ENCODE results near the gene PIGW. TPM values are rescaled to one million over a fixed set of nuclear protein-coding genes. Genes with fewer than 3 reads are reported as not detected.

PIGW gene
- total and polyA plus RNA-seq, 2 donors from 2014 or later, result 4.7 to 11.1 TPM

- H3K9me3 ChIP-seq (ENCODE audit: control insufficient read depth in 2 of 3, insufficient read depth in 1 of 3, low read length in 3 of 3), result no peaks in the 10 kb centered on the region
- no peak for FAIRE-seq
Measured at GRCh38 chr17:36486204-36487194, 48.3 kb upstream of the PIGW start, which contains the start of gene ZNHIT3. ZNHIT3 (plus strand) TSS chr17:36486681; CDS start chr17:36486700, 19 bp downstream.

DNA sequence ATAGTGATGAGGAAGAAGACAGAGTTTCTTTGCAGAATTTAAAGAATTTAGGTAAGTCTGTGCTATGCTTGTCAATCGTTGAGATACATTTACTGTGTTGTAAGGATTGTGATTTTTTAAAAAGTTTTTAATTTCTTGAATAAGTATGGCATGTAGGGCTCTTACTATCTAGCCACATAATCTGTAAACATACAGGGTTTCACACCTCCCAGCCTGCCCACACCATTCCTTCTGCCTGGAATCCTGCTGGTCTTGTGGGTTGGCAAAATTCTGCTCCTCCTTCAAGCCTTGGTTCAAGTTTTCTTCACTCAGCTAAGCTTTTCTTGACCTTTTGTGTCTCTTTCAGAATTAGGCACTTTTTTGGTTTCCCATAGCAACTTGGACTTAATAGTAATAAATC lies 40.8 kb upstream of the PIGW start:
- H3K9ac ChIP-seq (ENCODE audit: low read length in 3 of 3), result no peak overlapping the region
- H3K27ac ChIP-seq (ENCODE audit: low read depth in 2 of 2, low read length in 2 of 2), result no peak overlapping the region
- no peaks in the 10 kb centered on the region for H3K27me3 ChIP-seq (ENCODE audit: control insufficient read depth, insufficient read depth, low read length)
- FAIRE-seq (no peak), DNase-seq (no peak)
- intact Hi-C loops (cut with DNase I), result no loop called here
- no peaks in the 10 kb centered on the region for H3K4me1 ChIP-seq (ENCODE audit: control insufficient read depth in 2 of 3, insufficient read depth in 2 of 3, low read depth in 1 of 3, low read length in 3 of 3)
- H3K9me3 ChIP-seq (ENCODE audit: control insufficient read depth in 2 of 3, insufficient read depth in 1 of 3, low read length in 3 of 3), result no peaks in the 10 kb centered on the region
- no peak for TF ChIP-seq CTCF (IDR thresholded peaks at IDR 0.05; ENCODE audit: borderline replicate concordance, extremely low read depth, insufficient read depth)
- peaks cover 12 to 63% (median 40%) of the 10 kb centered on the region in 3 donors for H3K36me3 ChIP-seq (ENCODE audit: control insufficient read depth in 2 of 3, insufficient read depth in 3 of 3, low read length in 3 of 3)
- no peak overlapping the region for H3K4me3 ChIP-seq (ENCODE audit: low read length in 3 of 3)

More at GRCh38 chr17:36486204-36487194, 48.3 kb upstream of the PIGW start, which contains the start of gene ZNHIT3:
- H3K9ac ChIP-seq (ENCODE audit: low read length in 3 of 3), result peak within 1 kb of the TSS; percentile 72 to 77 (median 74)
- peak; percentile 92 to 98 (median 95) for DNase-seq
- peak within 1 kb of the TSS in 1 of 2 donors; percentile 25 for H3K27ac ChIP-seq (ENCODE audit: low read depth in 2 of 2, low read length in 2 of 2)
- intact Hi-C loops (cut with DNase I), result no loop called here
- H3K4me1 ChIP-seq (ENCODE audit: control insufficient read depth in 2 of 3, insufficient read depth in 2 of 3, low read depth in 1 of 3, low read length in 3 of 3), result peaks cover 0 to 15% (median 8%) of the 10 kb centered on the region in 3 donors
- H3K4me3 ChIP-seq (ENCODE audit: low read length in 3 of 3), result peak within 1 kb of the TSS; percentile 79 to 96 (median 90)
- peak; percentile 14 for TF ChIP-seq CTCF (IDR thresholded peaks at IDR 0.05; ENCODE audit: borderline replicate concordance, extremely low read depth, insufficient read depth)
- H3K27me3 ChIP-seq (ENCODE audit: control insufficient read depth, insufficient read depth, low read length), result peaks cover 6% of the 10 kb centered on the region
- H3K36me3 ChIP-seq (ENCODE audit: control insufficient read depth in 2 of 3, insufficient read depth in 3 of 3, low read length in 3 of 3), result no peaks in the 10 kb centered on the region

GRCh38 chr17:36494674-36495073 lies 40.1 kb upstream of the PIGW start:
- Histone ChIP-seq H3K9ac (ENCODE audit: low read length in 3 of 3) (no peak overlapping the region), H3K27me3 (ENCODE audit: control insufficient read depth, insufficient read depth, low read length) (no peaks in the 10 kb centered on the region), H3K27ac (ENCODE audit: low read depth in 2 of 2, low read length in 2 of 2) (no peak overlapping the region), H3K9me3 (ENCODE audit: control insufficient read depth in 2 of 3, insufficient read depth in 1 of 3, low read length in 3 of 3) (no peaks in the 10 kb centered on the region), H3K4me3 (ENCODE audit: low read length in 3 of 3) (no peak overlapping the region), H3K4me1 (ENCODE audit: control insufficient read depth in 2 of 3, insufficient read depth in 2 of 3, low read depth in 1 of 3, low read length in 3 of 3) (no peaks in the 10 kb centered on the region), H3K36me3 (ENCODE audit: control insufficient read depth in 2 of 3, insufficient read depth in 3 of 3, low read length in 3 of 3) (peaks cover 12 to 66% (median 40%) of the 10 kb centered on the region in 3 donors)
- TF ChIP-seq CTCF (IDR thresholded peaks at IDR 0.05; ENCODE audit: borderline replicate concordance, extremely low read depth, insufficient read depth), result no peak
- FAIRE-seq, result no peak
- intact Hi-C loops (cut with DNase I), result no loop called here
- DNase-seq, result no peak
